Uterus (tissue), 2 donors: ENCODE results near the gene GPT2.

Experiments
- CTCF ChIP-seq, 4 experiments: fragments of 200-600 bp in 2 of 4; fragments of 450-650 bp in 2 of 4; sonication (generic) in 2 of 4; IDR thresholded peaks; one replicate each; pipeline ENCODE4 v1.5.1; 2016 to 2019; ENCODE audit warnings: antibody characterized with exemption in 4 of 4, mild to moderate bottlenecking in 2 of 4, moderate library complexity in 1 of 4
- POLR2A ChIP-seq, 2 donors: fragments of 450-650 bp; IDR thresholded peaks; one replicate each; pipeline ENCODE4 v1.6.1; 2016; ENCODE audit warnings: antibody characterized with exemption in 2 of 2, mild to moderate bottlenecking in 1 of 2, moderate library complexity in 1 of 2

- TF ChIP-seq CTCF (IDR thresholded peaks at IDR 0.05), result no peak
- TF ChIP-seq POLR2A (IDR thresholded peaks at IDR 0.05), result no peak
Measured at GRCh38 chr16:46954562-46954961, 70.4 kb downstream of the GPT2 start.
